Astrocyte (in vitro differentiated cells and primary cell): ENCODE data around the gene SPATC1L.

Experiments used
- CTCF ChIP-seq: IDR thresholded peaks from 2 replicates; pipeline ENCODE4 v1.5.1; 2011; ENCODE audit warnings: low read depth, mild to moderate bottlenecking, inconsistent platforms, low read length, moderate library complexity; ENCODE audit not compliant: insufficient read depth
- EZH2 ChIP-seq: IDR thresholded peaks from 2 replicates; pipeline ENCODE4 v1.6.1; 2012; ENCODE audit warnings: mild to moderate bottlenecking, low read length, inconsistent platforms; ENCODE audit not compliant: insufficient read depth

GRCh38 chr21:46182548-46183336 is 1.5 kb downstream of the SPATC1L start:
- no peak for TF ChIP-seq CTCF
- TF ChIP-seq EZH2: no peak
